ENCODE results near the gene VPS13C. TPM values are rescaled to one million over a fixed set of nuclear protein-coding genes. Genes with fewer than 3 reads are reported as not detected.

VPS13C gene
- total and polyA plus RNA-seq, 2 donors (not counting 3 experiments of a cell fraction or from before 2014, with no cell fraction given) = 10.8 to 60.3 TPM

DNA sequence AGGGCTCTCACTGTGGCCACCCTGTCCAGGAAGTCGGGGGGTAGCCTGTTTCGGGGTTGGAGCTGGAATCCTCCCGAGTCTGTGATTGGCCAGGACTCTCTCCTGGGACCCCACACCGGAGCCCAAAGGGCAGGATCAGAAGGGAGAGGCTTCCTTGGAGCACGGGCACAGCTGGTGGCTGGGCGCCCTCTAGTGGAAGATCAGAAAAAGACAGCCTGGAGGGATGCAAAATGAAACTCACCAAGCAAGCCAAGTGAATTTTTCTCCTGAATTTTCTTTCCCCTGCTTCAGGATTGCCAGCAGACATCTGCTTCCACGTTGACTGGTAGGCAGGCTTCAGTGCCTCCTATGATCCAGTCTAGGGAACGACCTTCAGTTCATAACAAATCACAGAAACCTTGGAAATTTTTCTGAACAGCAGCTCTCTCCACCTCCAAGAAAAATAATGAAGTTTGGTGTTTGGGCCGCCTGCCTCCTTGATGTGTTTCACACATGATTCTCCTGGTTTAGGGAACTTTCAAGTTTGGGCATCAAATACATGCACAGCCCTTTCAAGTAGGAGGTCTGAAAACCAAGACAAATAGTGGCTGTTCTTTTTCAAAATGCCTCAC lies 224.6 kb downstream of the VPS13C start:
- ChIA-PET CTCF (interaction anchor here (0.6 to 6.8 kb wide), 29 partner anchors 8 to 1327 kb away, joined by 3 to 430 read pairs (median 4); partner anchors contain the start of genes RORA and VPS13C), POLR2A (no interaction called here)
- no peaks in the 10 kb centered on the region for H3K36me3 ChIP-seq (ENCODE audit: control insufficient read depth in 2 of 2, extremely low read depth in 1 of 2, insufficient read depth in 2 of 2, low read length in 2 of 2)
- H3K4me3 ChIP-seq (replicated peaks in 1 of 3; ENCODE audit: insufficient read depth in 1 of 3, low read depth in 1 of 3, low read length in 3 of 3) = no peak overlapping the region
- H3K4me2 ChIP-seq (ENCODE audit: insufficient read depth, low read length) = peak overlapping the region; percentile 57
- H3K79me2 ChIP-seq (ENCODE audit: control insufficient read depth, insufficient read depth, low read length) = no peaks in the 10 kb centered on the region
- H2AFZ ChIP-seq (ENCODE audit: low read depth, low read length) = peak overlapping the region; percentile 35
- H3K27me3 ChIP-seq (ENCODE audit: control insufficient read depth in 2 of 2, insufficient read depth in 2 of 2, low read length in 2 of 2) = peaks cover 7% of the 10 kb centered on the region in 2 experiments
- dilution Hi-C loops (cut with MboI; ENCODE audit: extremely low pct_ligation_motif_present, low sequenced_read_pairs) = no loop called here
- TF ChIP-seq GATA2 (IDR thresholded peaks at IDR 0.05; ENCODE audit: insufficient read depth, insufficient read length, low read depth, low read length) (no peak), EZH2 (IDR thresholded peaks at IDR 0.05; ENCODE audit: borderline replicate concordance, low read depth, low read length, severe bottlenecking) (no peak), POLR2AphosphoS5 (IDR thresholded peaks at IDR 0.05; ENCODE audit: insufficient read depth, low read depth, low read length) (no peak)
- TF ChIP-seq, protein P1, sequence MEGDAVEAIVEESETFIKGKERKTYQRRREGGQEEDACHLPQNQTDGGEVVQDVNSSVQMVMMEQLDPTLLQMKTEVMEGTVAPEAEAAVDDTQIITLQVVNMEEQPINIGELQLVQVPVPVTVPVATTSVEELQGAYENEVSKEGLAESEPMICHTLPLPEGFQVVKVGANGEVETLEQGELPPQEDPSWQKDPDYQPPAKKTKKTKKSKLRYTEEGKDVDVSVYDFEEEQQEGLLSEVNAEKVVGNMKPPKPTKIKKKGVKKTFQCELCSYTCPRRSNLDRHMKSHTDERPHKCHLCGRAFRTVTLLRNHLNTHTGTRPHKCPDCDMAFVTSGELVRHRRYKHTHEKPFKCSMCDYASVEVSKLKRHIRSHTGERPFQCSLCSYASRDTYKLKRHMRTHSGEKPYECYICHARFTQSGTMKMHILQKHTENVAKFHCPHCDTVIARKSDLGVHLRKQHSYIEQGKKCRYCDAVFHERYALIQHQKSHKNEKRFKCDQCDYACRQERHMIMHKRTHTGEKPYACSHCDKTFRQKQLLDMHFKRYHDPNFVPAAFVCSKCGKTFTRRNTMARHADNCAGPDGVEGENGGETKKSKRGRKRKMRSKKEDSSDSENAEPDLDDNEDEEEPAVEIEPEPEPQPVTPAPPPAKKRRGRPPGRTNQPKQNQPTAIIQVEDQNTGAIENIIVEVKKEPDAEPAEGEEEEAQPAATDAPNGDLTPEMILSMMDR (IDR thresholded peaks at IDR 0.05; ENCODE audit: extremely low read depth in 1 of 2, insufficient read depth in 1 of 2, low read depth in 1 of 2, low read length in 2 of 2) = peak; percentile 89 to 92
- no peaks in the 10 kb centered on the region for H3K9me1 ChIP-seq (replicated peaks; ENCODE audit: control insufficient read depth, extremely low read depth, insufficient read depth, low read length)
- BruUV-seq (replicated peaks) = no TSS peak
- H3K9ac ChIP-seq (replicated peaks; ENCODE audit: extremely low read depth, insufficient read depth, low read length) = no peak overlapping the region
- no peaks in the 10 kb centered on the region for H4K20me1 ChIP-seq (replicated peaks; ENCODE audit: control insufficient read depth, extremely low read depth, insufficient read depth, low read length)
- intact Hi-C loops (cut with micrococcal nuclease) = loop anchor here (1.0 to 10.0 kb wide), 4 partner anchors 304 to 1327 kb away; no protein-coding TSS in a partner anchor
- H3K4me1 ChIP-seq (ENCODE audit: control insufficient read depth, extremely low read depth, insufficient read depth, low read length) = no peaks in the 10 kb centered on the region
- no peaks in the 10 kb centered on the region for H3K9me3 ChIP-seq (replicated peaks; ENCODE audit: control insufficient read depth, insufficient read depth, low read length)
- DNase-seq (ENCODE audit: low read depth, low spot score) (peak; percentile 52), FAIRE-seq (peak; percentile 89)
- no peak overlapping the region for H3K27ac ChIP-seq (ENCODE audit: insufficient read depth, low read depth, low read length)

All from endothelial cell of umbilical vein (primary cell).